ENCODE measurements around the gene C1QTNF12.

Gene C1QTNF12, protein sequence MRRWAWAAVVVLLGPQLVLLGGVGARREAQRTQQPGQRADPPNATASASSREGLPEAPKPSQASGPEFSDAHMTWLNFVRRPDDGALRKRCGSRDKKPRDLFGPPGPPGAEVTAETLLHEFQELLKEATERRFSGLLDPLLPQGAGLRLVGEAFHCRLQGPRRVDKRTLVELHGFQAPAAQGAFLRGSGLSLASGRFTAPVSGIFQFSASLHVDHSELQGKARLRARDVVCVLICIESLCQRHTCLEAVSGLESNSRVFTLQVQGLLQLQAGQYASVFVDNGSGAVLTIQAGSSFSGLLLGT

GRCh38 chr1:1246577-1247340, at the start of gene C1QTNF12:
Gene C1QTNF12, minus strand, starts transcription at chr1:1246722. Its CDS starts 32 bp downstream, at chr1:1246690.
- no peak for DNase-seq

DNA sequence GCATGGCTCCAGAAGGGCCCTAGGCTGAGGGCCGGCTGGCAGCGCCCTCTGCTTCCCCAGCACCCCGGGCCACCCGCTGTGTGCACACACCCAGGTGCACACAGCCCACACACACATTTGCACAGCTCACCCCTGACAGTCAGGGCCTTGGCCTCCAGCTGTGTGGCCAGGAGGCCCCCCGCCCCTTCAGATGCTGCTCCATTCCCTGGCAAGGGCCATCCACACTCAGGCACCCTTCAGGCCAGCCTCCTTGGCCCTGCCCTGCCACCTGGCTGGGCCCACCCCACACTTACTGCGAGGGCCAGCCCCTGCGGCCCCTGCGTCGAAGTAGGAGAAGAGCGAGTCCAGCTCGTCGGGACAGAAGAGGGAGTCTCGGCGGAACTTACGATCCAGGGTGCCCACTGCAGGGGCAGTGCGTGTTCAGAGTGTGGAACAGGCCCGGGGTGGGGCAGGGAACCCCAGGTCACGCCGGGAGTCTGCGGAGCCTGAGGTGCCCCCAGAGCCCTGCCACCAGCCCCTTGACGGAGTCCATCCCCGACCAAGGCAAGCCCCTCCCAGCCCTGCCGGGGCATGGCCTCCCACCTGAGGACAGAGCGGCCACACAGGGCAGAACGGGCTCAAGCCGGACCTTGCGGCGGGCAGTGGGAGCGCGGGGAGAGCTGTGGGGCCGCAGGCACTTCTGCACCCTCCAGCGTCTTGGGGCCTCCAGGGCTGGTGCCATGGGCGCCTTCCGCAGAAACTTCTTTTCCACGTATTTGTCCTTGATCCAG, 48.8 kb upstream of the C1QTNF12 start:
- no peak for DNase-seq

GRCh38 chr1:1294250-1294890, 47.8 kb upstream of the C1QTNF12 start:
- no peak for DNase-seq

GRCh38 chr1:1293263-1294249, 47.0 kb upstream of the C1QTNF12 start:
- no peak for DNase-seq

DNA sequence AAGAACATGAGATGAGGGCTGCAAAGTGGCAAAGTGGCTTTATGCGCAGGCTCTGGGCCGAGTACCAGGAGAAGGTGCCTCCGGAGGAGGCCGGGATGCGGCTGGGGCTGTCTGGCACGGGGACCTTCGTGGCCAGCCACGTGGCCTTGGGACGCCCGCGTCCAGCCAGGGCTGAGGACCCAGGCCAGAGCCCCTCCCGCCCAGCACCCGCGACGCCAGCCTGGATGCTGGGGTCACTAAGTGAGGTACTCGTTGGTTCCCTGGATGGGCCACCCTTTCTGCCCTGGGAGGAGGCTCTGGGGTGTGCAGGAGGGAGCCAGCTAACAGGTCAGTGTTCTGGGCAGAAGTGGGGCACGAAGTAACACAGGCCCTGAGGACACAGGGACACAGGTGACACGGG, 46.3 kb upstream of the C1QTNF12 start:
- DNase-seq = no peak

DNA sequence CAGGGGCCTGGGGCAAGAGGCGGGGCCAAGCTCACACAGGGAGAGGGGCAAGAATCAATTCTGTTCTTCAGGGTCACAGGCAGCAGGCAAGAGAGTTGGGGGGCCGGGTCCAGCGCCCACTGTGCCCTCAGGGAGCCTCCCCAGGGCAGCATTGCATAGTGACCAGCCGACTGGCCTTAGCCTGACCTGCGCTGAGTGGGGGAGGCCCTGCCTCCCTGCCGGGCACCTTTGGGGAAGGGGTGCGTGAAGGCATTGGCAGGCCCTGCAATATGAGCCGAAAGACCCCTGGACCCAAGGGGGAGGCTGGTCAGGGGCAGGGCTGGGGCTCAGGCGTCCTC, 45.9 kb upstream of the C1QTNF12 start:
- DNase-seq = no peak

- peak; percentile 60 for DNase-seq
Measured at GRCh38 chr1:1291548-1292441, 45.3 kb upstream of the C1QTNF12 start.

GRCh38 chr1:1291023-1291528, 44.6 kb upstream of the C1QTNF12 start:
- DNase-seq = no peak

- peak; percentile 44 for DNase-seq
Measured at GRCh38 chr1:1290238-1290731, 43.8 kb upstream of the C1QTNF12 start.

- DNase-seq = no peak
Measured at GRCh38 chr1:1287288-1288110, 41.0 kb upstream of the C1QTNF12 start.

- no peak for DNase-seq
Measured at GRCh38 chr1:1286313-1287261, 40.1 kb upstream of the C1QTNF12 start.

GRCh38 chr1:1285611-1286311, 39.2 kb upstream of the C1QTNF12 start:
- no peak for DNase-seq

- no peak for DNase-seq
Measured at GRCh38 chr1:1285102-1285571, 38.6 kb upstream of the C1QTNF12 start.

GRCh38 chr1:1284221-1285101, 37.9 kb upstream of the C1QTNF12 start:
- no peak for DNase-seq

- DNase-seq = no peak
Measured at GRCh38 chr1:1283821-1284220, 37.3 kb upstream of the C1QTNF12 start.

DNA sequence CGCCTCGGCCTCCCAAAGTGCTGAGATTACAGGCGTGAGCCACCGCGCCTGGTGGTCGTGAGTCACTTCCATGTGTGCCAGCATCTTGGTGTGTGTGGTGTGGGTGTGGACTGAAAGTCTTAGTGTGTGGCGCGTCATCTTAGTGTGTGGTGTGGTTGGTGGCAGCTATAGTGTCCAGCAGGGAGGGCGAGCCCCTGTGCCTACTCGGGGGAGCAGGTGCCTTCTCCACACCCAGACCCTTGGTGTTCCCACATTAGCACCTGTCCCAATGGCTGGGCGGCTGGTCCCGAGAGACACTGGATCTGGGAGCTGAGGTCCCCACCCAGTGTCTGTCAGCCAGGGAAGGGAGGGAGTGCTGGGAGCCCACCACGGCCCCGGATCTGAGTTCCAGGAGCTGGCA, 36.5 kb upstream of the C1QTNF12 start:
- DNase-seq = no peak

Data from activated gamma-delta T cell treated with Interleukin-2 at 50 U/mL for 16 hours (primary cell).